Transverse colon (tissue), 4 donors: Measurements from ENCODE around the gene IPO5. TPM values are rescaled to one million over a fixed set of nuclear protein-coding genes. Genes with fewer than 3 reads are reported as not detected.

ENCODE experiments used
- DNase-seq: peaks from one replicate; pipeline ENCODE4 v3.0.0-alpha.2; 2019
- H3K27ac ChIP-seq, 4 donors: fragments of 200-600 bp; sonication (generic); 2 replicates each; pipeline ENCODE4 v1.5.1; 2016 to 2018; ENCODE audit warnings: inconsistent platforms in 4 of 4
- H3K27me3 ChIP-seq: fragments of 200-600 bp; sonication (generic); 2 replicates; pipeline ENCODE4 v1.5.1; 2017; ENCODE audit warnings: inconsistent platforms
- H3K36me3 ChIP-seq, 4 donors: fragments of 200-600 bp; sonication (generic); 2 replicates each; pipeline ENCODE4 v1.5.1; 2017 to 2019; ENCODE audit warnings: inconsistent platforms in 4 of 4
- H3K4me1 ChIP-seq, 4 donors: fragments of 200-600 bp; sonication (generic); 2 replicates each; pipeline ENCODE4 v1.5.1; 2017 to 2020; ENCODE audit warnings: inconsistent platforms in 4 of 4
- H3K4me3 ChIP-seq, 4 donors: fragments of 200-600 bp; sonication (generic); 1 replicate in 1 of 4; 2 replicates in 3 of 4; pipeline versions ENCODE4 v1.5.1 to v1.6.1; 2017 to 2019; ENCODE audit warnings: inconsistent platforms in 4 of 4
- H3K9me3 ChIP-seq, 2 donors: fragments of 200-600 bp; sonication (generic); 2 replicates each; pipeline ENCODE4 v1.5.1; 2017 to 2019; ENCODE audit warnings: inconsistent platforms in 2 of 2
- EP300 ChIP-seq: sonication (generic); formaldehyde crosslinking; IDR thresholded peaks from one replicate; pipeline ENCODE4 v1.6.1; 2017; ENCODE audit warnings: antibody characterized with exemption, low read depth
- POLR2A ChIP-seq: fragments of 450-650 bp; IDR thresholded peaks from one replicate; pipeline ENCODE4 v1.6.1; 2016; ENCODE audit warnings: antibody characterized with exemption, mild to moderate bottlenecking, moderate library complexity
- POLR2AphosphoS5 ChIP-seq, 3 donors: sonication (generic); formaldehyde crosslinking; IDR thresholded peaks; one replicate each; pipeline ENCODE4 v1.6.1; 2016; ENCODE audit warnings: antibody characterized with exemption in 3 of 3
- WGBS, 2 donors: methylation state at CpG; one replicate each; pipeline ENCODE4 v1.1.5; 2018; ENCODE audit warnings: low coverage in 1 of 2; 5-methylcytosine and 5-hydroxymethylcytosine counted together
- in situ Hi-C, 4 donors: fragments of 200-750 bp; cut with MboI; loops; one replicate each; pipeline versions ENCODE4 v1.15.0 to v1.15.1; 2017; ENCODE audit warnings: low sequenced_read_pairs in 3 of 4, low pct_ligation_motif_present in 1 of 4, low pct_unique_long_range_greater_than_20kb in 1 of 4
- intact Hi-C: fragments of 100-400 bp; cut with DNase I; formaldehyde crosslinking; loops from one replicate; pipeline ENCODE4 v1.15.1; 2023; ENCODE audit warnings: low total_unique reads
- total RNA-seq, 4 donors: library from RNA; depleted of rRNA; stranded (reverse); fragments of >200 nt; gene quantifications; one replicate each; pipeline ENCODE4 v1.1.0, GENCODE V29; 2016
- TF ChIP-seq, protein P1 (sequence below), 5 experiments: fragments of 200-600 bp in 3 of 5; fragments of 450-650 bp in 2 of 5; sonication (generic) in 3 of 5; IDR thresholded peaks; 1 replicate in 2 of 5; 2 replicates in 3 of 5; pipeline ENCODE4 v1.5.1; 2016 to 2017; ENCODE audit warnings: antibody characterized with exemption in 5 of 5, inconsistent platforms in 3 of 5, mild to moderate bottlenecking in 2 of 5, moderate library complexity in 1 of 5

IPO5 gene
- total RNA-seq, 4 donors from 2014 or later: 18.3 to 114 (median 51.9) TPM

DNA sequence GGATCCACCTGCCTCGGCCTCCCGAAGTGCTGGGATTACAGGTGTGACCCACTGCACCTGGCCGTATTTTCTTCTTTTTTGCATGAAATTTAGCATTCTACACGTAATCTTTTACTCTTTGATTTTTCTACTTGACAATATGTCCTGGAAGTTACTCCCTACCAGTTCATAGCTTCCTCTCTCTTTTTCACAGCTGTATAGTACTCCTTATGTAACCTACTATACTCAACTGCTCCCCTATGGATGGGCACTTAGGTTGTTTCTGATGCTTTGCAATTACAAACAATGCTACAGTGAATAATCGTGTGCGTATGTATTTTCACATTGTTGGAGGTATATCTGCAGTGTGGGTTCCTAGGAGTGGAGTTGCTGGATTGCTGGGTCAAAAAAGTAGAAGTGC, 98.9 kb downstream of the IPO5 start:
- no peaks in the 10 kb centered on the region for H3K36me3 ChIP-seq
- intact Hi-C loops: no loop called here
- TF ChIP-seq, protein P1, sequence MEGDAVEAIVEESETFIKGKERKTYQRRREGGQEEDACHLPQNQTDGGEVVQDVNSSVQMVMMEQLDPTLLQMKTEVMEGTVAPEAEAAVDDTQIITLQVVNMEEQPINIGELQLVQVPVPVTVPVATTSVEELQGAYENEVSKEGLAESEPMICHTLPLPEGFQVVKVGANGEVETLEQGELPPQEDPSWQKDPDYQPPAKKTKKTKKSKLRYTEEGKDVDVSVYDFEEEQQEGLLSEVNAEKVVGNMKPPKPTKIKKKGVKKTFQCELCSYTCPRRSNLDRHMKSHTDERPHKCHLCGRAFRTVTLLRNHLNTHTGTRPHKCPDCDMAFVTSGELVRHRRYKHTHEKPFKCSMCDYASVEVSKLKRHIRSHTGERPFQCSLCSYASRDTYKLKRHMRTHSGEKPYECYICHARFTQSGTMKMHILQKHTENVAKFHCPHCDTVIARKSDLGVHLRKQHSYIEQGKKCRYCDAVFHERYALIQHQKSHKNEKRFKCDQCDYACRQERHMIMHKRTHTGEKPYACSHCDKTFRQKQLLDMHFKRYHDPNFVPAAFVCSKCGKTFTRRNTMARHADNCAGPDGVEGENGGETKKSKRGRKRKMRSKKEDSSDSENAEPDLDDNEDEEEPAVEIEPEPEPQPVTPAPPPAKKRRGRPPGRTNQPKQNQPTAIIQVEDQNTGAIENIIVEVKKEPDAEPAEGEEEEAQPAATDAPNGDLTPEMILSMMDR (IDR thresholded peaks at IDR 0.05): no peak
- TF ChIP-seq POLR2A (no peak), EP300 (no peak), POLR2AphosphoS5 (IDR thresholded peaks at IDR 0.05) (no peak)
- DNase-seq: no peak
- H3K4me3 ChIP-seq: no peak overlapping the region
- H3K9me3 ChIP-seq: no peaks in the 10 kb centered on the region
- in situ Hi-C loops: no loop called here
- peaks cover 7% of the 10 kb centered on the region for H3K27me3 ChIP-seq
- no peak overlapping the region for H3K27ac ChIP-seq
- 93% methylated on average over 6 of the region's 6 CpGs for WGBS, 2 donors
- H3K4me1 ChIP-seq: no peaks in the 10 kb centered on the region

DNA sequence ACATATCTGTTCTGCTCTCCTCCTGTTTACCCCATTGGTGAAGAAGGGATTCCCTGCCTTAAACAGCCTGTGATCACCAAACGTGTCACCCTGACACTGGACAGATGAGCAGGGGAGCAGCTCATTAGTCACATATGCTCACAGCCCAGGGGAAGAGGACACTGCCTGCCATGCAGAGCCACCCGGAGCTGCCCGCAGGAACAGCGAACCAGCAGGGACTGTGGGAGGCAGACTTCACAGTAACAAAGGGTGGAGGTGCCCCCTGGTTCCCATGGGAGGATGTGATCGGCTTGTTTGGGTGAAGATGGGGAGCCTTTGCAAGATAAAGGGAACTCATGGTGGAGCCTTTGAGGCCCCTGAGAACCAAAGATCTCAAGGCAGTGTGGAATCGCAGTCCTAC, 100.8 kb downstream of the IPO5 start:
- WGBS, 2 donors: 73 to 77% methylated on average over 5 to 6 of the region's 6 CpGs
- H3K4me1 ChIP-seq: no peaks in the 10 kb centered on the region
- no peaks in the 10 kb centered on the region for H3K36me3 ChIP-seq
- TF ChIP-seq POLR2A (no peak), POLR2AphosphoS5 (IDR thresholded peaks at IDR 0.05) (no peak), EP300 (no peak)
- TF ChIP-seq, protein P1 (IDR thresholded peaks at IDR 0.05): no peak
- H3K9me3 ChIP-seq: no peaks in the 10 kb centered on the region
- DNase-seq: no peak
- intact Hi-C loops (no loop called here), in situ Hi-C loops (no loop called here)
- no peak overlapping the region for H3K27ac ChIP-seq
- peaks cover 7% of the 10 kb centered on the region for H3K27me3 ChIP-seq
- H3K4me3 ChIP-seq: no peak overlapping the region

DNA sequence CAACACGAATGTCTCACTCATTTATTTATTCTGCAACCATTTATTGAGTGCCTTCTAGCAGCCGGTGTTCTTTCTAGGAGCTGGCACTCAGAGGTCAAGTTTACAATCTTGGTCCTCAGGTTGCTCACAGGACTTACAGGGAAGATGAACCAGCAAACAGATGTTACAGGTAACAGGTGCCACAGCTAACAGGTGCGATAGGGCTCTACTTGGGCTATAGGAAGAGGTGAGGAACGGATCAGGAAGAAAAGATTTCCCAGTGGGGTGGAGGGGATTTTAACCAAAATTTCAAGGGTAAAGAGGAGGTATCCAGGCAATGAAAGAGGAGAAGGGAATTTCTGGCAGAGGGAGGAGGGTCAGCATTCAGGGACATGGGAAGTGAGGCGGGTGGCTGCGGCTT, 102.1 kb downstream of the IPO5 start:
- Histone ChIP-seq H3K9me3 (no peaks in the 10 kb centered on the region), H3K27ac (no peak overlapping the region), H3K27me3 (peaks cover 7% of the 10 kb centered on the region), H3K4me3 (no peak overlapping the region), H3K36me3 (no peaks in the 10 kb centered on the region), H3K4me1 (no peaks in the 10 kb centered on the region)
- TF ChIP-seq, protein P1 (IDR thresholded peaks at IDR 0.05): no peak
- in situ Hi-C loops (no loop called here), intact Hi-C loops (no loop called here)
- no peak for DNase-seq
- WGBS, 2 donors: 69 to 79% methylated on average over 5 to 6 of the region's 6 CpGs

DNA sequence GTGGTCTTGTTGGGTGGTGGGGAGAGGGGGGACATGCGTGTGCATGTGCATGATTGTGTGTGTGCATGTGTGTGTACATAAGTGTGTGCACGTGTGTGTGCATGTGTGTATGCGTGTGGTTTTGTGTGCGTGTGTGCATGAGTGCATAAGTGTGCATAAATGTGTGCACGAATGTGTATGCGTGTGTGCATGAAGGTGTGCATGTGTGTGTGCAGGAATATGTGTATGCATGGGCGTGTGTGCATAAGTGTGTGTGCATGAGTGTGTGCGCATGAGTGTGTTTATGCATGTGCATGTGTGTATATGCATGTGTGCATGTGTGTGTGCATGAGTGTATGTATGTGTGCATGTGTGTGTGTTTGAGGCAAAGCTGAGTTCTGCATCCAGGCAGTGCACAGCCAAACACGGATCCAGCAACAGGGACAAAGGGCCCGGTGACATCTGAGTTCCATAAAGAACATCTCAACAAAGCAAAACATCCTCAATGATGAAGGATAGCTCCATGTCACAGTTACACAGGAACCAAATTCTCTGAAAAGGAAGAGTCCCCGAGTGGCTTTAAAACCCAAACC, 103.5 kb downstream of the IPO5 start:
- Histone ChIP-seq H3K27ac (no peak overlapping the region), H3K9me3 (no peaks in the 10 kb centered on the region), H3K27me3 (peaks cover 7% of the 10 kb centered on the region), H3K4me3 (no peak overlapping the region), H3K4me1 (no peaks in the 10 kb centered on the region), H3K36me3 (no peaks in the 10 kb centered on the region)
- intact Hi-C loops: no loop called here
- in situ Hi-C loops: no loop called here
- DNase-seq: no peak
- TF ChIP-seq POLR2AphosphoS5 (IDR thresholded peaks at IDR 0.05): no peak
- no peak for TF ChIP-seq POLR2A
- TF ChIP-seq, protein P1 (IDR thresholded peaks at IDR 0.05): no peak
- no peak for TF ChIP-seq EP300
- WGBS, 2 donors: 85% methylated on average over 5 to 11 of the region's 11 CpGs
